ENCODE measurements around the gene IGSF21. TPM values are rescaled to one million over a fixed set of nuclear protein-coding genes. Genes with fewer than 3 reads are reported as not detected.

Gene IGSF21
- total and polyA plus RNA-seq, 4 donors = 0.31 to 1.5 (median 0.88) TPM

DNA sequence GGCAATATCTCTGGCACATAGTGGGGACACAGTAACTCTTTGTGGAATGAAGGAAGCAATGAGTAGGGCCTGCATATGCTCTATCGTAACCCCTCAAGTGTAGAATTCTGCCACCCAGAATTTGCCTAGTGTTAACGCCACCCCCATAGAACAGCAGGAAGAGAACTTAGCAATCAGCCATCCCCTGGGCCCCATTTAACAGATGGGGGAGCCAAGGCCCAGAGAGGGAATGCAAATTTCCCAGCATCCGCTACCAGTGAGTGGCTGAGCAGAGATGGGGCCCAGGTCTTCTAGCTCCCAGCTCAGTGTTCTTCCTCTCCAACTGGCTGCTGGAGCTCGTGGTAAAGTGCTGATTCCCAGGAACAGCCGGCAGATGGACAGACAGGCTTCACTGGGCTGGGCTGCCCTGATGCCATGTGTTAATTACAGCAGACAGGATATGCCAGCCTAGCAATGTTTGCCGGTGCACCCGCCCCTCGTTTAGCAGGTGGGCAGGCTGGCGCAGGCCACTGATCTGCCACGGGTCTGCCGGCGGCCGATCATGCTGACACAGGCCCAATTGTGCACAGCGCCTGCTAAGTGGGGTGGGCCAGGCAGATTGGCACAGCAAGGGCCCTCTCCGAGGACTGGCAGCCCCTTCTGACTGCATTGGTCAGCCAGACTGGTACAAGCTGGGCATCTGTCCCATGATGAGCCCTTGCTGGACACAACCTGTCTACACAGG lies 171.9 kb downstream of the IGSF21 start:
- Histone ChIP-seq H3K4me3 (ENCODE audit: low read depth in 1 of 3, low read length in 3 of 3) (no peak overlapping the region), H3K4me1 (ENCODE audit: control insufficient read depth in 4 of 4, insufficient read depth in 4 of 4, low read length in 3 of 4) (no peaks in the 10 kb centered on the region)
- WGBS = 85% methylated on average over 15 of the region's 15 CpGs

DNA sequence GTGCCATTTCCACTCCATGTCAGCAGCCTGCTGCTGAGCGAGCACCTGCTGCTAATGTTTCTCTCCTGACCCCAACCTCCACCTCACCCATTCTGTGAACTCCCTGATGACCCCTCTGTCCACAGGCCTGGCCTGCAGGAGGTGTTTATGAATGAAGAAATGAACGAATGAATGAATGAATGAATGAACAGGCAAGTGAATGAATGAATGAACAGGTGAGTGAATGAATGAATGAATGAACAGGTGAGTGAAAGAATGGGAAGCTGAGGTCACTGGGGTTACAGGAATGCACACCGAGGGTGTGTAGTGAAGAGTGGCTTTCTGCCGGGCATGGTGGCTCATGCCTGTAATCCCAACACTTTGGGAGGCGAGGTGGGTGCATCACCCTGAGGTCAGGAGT lies 173.4 kb downstream of the IGSF21 start:
- no peak overlapping the region for H3K27ac ChIP-seq (ENCODE audit: low read depth in 1 of 2, low read length in 2 of 2)
- TF ChIP-seq, protein P1, sequence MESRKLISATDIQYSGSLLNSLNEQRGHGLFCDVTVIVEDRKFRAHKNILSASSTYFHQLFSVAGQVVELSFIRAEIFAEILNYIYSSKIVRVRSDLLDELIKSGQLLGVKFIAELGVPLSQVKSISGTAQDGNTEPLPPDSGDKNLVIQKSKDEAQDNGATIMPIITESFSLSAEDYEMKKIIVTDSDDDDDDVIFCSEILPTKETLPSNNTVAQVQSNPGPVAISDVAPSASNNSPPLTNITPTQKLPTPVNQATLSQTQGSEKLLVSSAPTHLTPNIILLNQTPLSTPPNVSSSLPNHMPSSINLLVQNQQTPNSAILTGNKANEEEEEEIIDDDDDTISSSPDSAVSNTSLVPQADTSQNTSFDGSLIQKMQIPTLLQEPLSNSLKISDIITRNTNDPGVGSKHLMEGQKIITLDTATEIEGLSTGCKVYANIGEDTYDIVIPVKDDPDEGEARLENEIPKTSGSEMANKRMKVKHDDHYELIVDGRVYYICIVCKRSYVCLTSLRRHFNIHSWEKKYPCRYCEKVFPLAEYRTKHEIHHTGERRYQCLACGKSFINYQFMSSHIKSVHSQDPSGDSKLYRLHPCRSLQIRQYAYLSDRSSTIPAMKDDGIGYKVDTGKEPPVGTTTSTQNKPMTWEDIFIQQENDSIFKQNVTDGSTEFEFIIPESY (IDR thresholded peaks at IDR 0.05) = no peak
- TF ChIP-seq FOXA1 (IDR thresholded peaks at IDR 0.05) (no peak), FOXA2 (IDR thresholded peaks at IDR 0.05) (no peak), HNF4G (IDR thresholded peaks at IDR 0.05) (no peak), TAF1 (conservative IDR thresholded peaks at IDR 0.05) (no peak), HNF4A (conservative IDR thresholded peaks at IDR 0.05) (no peak), GABPA (IDR thresholded peaks at IDR 0.05 in 1 of 2, conservative IDR thresholded peaks at IDR 0.05 in 1 of 2) (no peak), RXRA (IDR thresholded peaks at IDR 0.05) (no peak), SP1 (IDR thresholded peaks at IDR 0.05) (no peak)
- TF ChIP-seq, protein P2, sequence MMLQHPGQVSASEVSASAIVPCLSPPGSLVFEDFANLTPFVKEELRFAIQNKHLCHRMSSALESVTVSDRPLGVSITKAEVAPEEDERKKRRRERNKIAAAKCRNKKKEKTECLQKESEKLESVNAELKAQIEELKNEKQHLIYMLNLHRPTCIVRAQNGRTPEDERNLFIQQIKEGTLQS (IDR thresholded peaks at IDR 0.05) = no peak
- TF ChIP-seq, protein P3, sequence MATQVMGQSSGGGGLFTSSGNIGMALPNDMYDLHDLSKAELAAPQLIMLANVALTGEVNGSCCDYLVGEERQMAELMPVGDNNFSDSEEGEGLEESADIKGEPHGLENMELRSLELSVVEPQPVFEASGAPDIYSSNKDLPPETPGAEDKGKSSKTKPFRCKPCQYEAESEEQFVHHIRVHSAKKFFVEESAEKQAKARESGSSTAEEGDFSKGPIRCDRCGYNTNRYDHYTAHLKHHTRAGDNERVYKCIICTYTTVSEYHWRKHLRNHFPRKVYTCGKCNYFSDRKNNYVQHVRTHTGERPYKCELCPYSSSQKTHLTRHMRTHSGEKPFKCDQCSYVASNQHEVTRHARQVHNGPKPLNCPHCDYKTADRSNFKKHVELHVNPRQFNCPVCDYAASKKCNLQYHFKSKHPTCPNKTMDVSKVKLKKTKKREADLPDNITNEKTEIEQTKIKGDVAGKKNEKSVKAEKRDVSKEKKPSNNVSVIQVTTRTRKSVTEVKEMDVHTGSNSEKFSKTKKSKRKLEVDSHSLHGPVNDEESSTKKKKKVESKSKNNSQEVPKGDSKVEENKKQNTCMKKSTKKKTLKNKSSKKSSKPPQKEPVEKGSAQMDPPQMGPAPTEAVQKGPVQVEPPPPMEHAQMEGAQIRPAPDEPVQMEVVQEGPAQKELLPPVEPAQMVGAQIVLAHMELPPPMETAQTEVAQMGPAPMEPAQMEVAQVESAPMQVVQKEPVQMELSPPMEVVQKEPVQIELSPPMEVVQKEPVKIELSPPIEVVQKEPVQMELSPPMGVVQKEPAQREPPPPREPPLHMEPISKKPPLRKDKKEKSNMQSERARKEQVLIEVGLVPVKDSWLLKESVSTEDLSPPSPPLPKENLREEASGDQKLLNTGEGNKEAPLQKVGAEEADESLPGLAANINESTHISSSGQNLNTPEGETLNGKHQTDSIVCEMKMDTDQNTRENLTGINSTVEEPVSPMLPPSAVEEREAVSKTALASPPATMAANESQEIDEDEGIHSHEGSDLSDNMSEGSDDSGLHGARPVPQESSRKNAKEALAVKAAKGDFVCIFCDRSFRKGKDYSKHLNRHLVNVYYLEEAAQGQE (IDR thresholded peaks at IDR 0.05) = no peak
- peaks cover 0 to 2% (median 0%) of the 10 kb centered on the region in 4 donors for H3K27me3 ChIP-seq (ENCODE audit: control insufficient read depth in 4 of 4, insufficient read depth in 4 of 4, low read length in 3 of 4)
- H3K9me3 ChIP-seq (ENCODE audit: control insufficient read depth in 4 of 4, low read length in 3 of 4) = no peaks in the 10 kb centered on the region
- H3K9ac ChIP-seq (ENCODE audit: low read depth in 1 of 2, low read length in 2 of 2) = no peak overlapping the region
- H3K4me1 ChIP-seq (ENCODE audit: control insufficient read depth in 4 of 4, insufficient read depth in 4 of 4, low read length in 3 of 4) = no peaks in the 10 kb centered on the region
- no peak for DNase-seq (ENCODE audit: low spot score)
- H3K4me3 ChIP-seq (ENCODE audit: low read depth in 1 of 3, low read length in 3 of 3) = no peak overlapping the region
- H3K36me3 ChIP-seq (ENCODE audit: control insufficient read depth in 4 of 4, insufficient read depth in 3 of 4, low read depth in 1 of 4, low read length in 3 of 4) = no peaks in the 10 kb centered on the region
- WGBS = 77% methylated on average over 5 of the region's 5 CpGs

More for the DNA sequence above, 171.9 kb downstream of the IGSF21 start:
- Histone ChIP-seq H3K27ac (ENCODE audit: low read depth in 1 of 2, low read length in 2 of 2) (no peak overlapping the region), H3K27me3 (ENCODE audit: control insufficient read depth in 4 of 4, insufficient read depth in 4 of 4, low read length in 3 of 4) (peaks cover 0 to 2% (median 0%) of the 10 kb centered on the region in 4 donors), H3K36me3 (ENCODE audit: control insufficient read depth in 4 of 4, insufficient read depth in 3 of 4, low read depth in 1 of 4, low read length in 3 of 4) (no peaks in the 10 kb centered on the region), H3K9me3 (ENCODE audit: control insufficient read depth in 4 of 4, low read length in 3 of 4) (no peaks in the 10 kb centered on the region), H3K9ac (ENCODE audit: low read depth in 1 of 2, low read length in 2 of 2) (no peak overlapping the region)
- no peak for TF ChIP-seq JUND (IDR thresholded peaks at IDR 0.05)
- no peak for DNase-seq (ENCODE audit: low spot score)

Measured in liver (tissue), 9 donors.